T-cell (primary cell): ENCODE measurements around the gene DNAJC15. TPM values are rescaled to one million over a fixed set of nuclear protein-coding genes. Genes with fewer than 3 reads are reported as not detected.

Source experiments
- ATAC-seq, 4 experiments: fragments of 200-7000 bp in 3 of 4; fragments of 150-1000 bp in 1 of 4; cut with Tn5 transposase; replicated peaks in 1 of 4; 1 replicate in 3 of 4; 2 replicates in 1 of 4; pipeline ENCODE4 v1.10.0; 2021; ENCODE audit warnings: moderate library complexity in 3 of 4, mild to moderate bottlenecking in 2 of 4, moderate number of reproducible peaks in 1 of 4
- CTCF ChIA-PET, 2 donors: fragments of 300-600 bp; sonication (Branson Sonifier 250); formaldehyde crosslinking; loops; one replicate each; lab custom pipeline; 2022; ENCODE audit warnings: antibody characterized with exemption in 2 of 2; lab: Charles Lee
- POLR2A ChIA-PET, 2 donors: fragments of 300-600 bp; sonication (Branson Sonifier 250); formaldehyde crosslinking; loops; one replicate each; lab custom pipeline; 2022; ENCODE audit warnings: antibody characterized with exemption in 2 of 2; lab: Charles Lee
- DNase-seq, 35 experiments: peaks; one replicate each; pipeline versions ENCODE4 v3.0.0 to v3.0.0-alpha.2; 2013 to 2023
- H3K27ac ChIP-seq: one replicate; pipeline ENCODE4 v1.5.1; 2013; ENCODE audit warnings: low read length
- H3K27me3 ChIP-seq, 2 experiments: replicated peaks in 1 of 2; 1 replicate in 1 of 2; 2 replicates in 1 of 2; pipeline versions ENCODE4 v1.6.1 to v1.7.0; 2013; ENCODE audit warnings: low read length in 1 of 2, mixed read lengths in 1 of 2; ENCODE audit not compliant: control insufficient read depth in 2 of 2, insufficient read depth in 2 of 2; ENCODE audit errors: extremely low read depth in 1 of 2
- H3K36me3 ChIP-seq, 2 donors: 1 replicate in 1 of 2; 2 replicates in 1 of 2; pipeline versions ENCODE4 v1.6.1 to v1.7.0; 2013; ENCODE audit warnings: low read length in 1 of 2; ENCODE audit not compliant: control insufficient read depth in 2 of 2, insufficient read depth in 1 of 2; ENCODE audit errors: extremely low read depth in 1 of 2
- H3K4me1 ChIP-seq, 2 experiments: 1 replicate in 1 of 2; 2 replicates in 1 of 2; pipeline versions ENCODE4 v1.6.1 to v1.7.0; 2013; ENCODE audit warnings: low read length in 2 of 2, mixed read lengths in 1 of 2; ENCODE audit not compliant: insufficient read depth in 2 of 2, control insufficient read depth in 1 of 2; ENCODE audit errors: extremely low read depth in 1 of 2
- H3K4me3 ChIP-seq, 2 donors: 1 replicate in 1 of 2; 2 replicates in 1 of 2; pipeline versions ENCODE4 v1.5.1 to v1.7.0; 2013; ENCODE audit warnings: mild to moderate bottlenecking in 2 of 2, low read length in 1 of 2, moderate library complexity in 1 of 2; ENCODE audit not compliant: control insufficient read depth in 1 of 2; ENCODE audit errors: extremely low read depth in 1 of 2
- H3K9me3 ChIP-seq: 2 replicates; pipeline ENCODE4 v1.7.0; 2013
- H3K27ac Mint-ChIP-seq, 2 donors: one replicate each; pipeline ENCODE4 v1.8.0; 2020 to 2021; ENCODE audit warnings: mild to moderate bottlenecking in 2 of 2, mixed read lengths in 2 of 2
- H3K27me3 Mint-ChIP-seq, 2 donors: one replicate each; pipeline ENCODE4 v1.8.0; 2021 to 2022; ENCODE audit warnings: mixed read lengths in 2 of 2
- H3K36me3 Mint-ChIP-seq: one replicate; pipeline ENCODE4 v1.8.0; 2021; ENCODE audit warnings: mixed read lengths
- H3K4me1 Mint-ChIP-seq, 3 donors: one replicate each; pipeline ENCODE4 v1.8.0; 2020 to 2022; ENCODE audit warnings: mixed read lengths in 3 of 3, mild to moderate bottlenecking in 1 of 3
- H3K4me3 Mint-ChIP-seq, 3 donors: one replicate each; pipeline ENCODE4 v1.8.0; 2020 to 2022; ENCODE audit warnings: mild to moderate bottlenecking in 3 of 3, mixed read lengths in 3 of 3, moderate library complexity in 3 of 3
- H3K9me3 Mint-ChIP-seq, 3 donors: one replicate each; pipeline ENCODE4 v1.8.0; 2020 to 2022; ENCODE audit warnings: mixed read lengths in 3 of 3
- WGBS: methylation state at CpG from one replicate; pipeline ENCODE4 v1.1.5; 2013; ENCODE audit warnings: missing lambda C conversion rate; ENCODE audit not compliant: insufficient coverage; 5-methylcytosine and 5-hydroxymethylcytosine counted together
- total RNA-seq, 35 experiments: library from RNA in 6 of 35; stranded (reverse) in 6 of 35; fragments of 120-200 nt in 1 of 35; gene quantifications; one replicate each; pipeline versions ENCODE4 v1.2.1 to v1.2.4 and lab custom pipeline; 2013 to 2026

The DNAJC15 gene
- total RNA-seq, 5 donors from 2014 or later (not counting 1 experiment from before 2014, with no cell fraction given) = 4.4 to 10.8 (median 8.5) TPM

DNA sequence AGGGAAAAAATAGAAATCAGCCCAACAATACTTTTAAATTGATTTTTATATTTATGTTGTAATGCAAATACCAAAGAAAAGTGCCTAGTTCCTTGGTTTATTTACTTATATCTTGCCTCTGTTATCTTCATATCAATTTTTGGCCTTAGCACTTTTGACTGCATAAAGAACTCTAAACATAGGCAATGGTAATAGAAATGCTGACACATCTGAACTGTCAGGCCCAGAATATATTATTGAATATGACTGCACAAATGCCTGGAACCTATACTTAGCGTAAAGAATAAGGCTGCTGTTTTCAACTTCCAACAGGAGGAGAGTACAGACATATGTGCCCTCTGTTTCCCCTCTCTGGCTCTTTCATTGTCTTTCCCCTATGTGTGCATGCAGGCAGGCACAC is 91.1 kb downstream of the DNAJC15 start:
- no peaks in the 10 kb centered on the region for H3K9me3 Mint-ChIP-seq
- ATAC-seq = no peak
- H3K4me3 ChIP-seq = no peak overlapping the region
- 0% methylated on average over 1 of the region's 1 CpG for WGBS
- POLR2A ChIA-PET = no interaction called here
- no peak for DNase-seq
- no peaks in the 10 kb centered on the region for H3K36me3 ChIP-seq
- no peak overlapping the region for H3K27ac ChIP-seq
- H3K4me1 Mint-ChIP-seq = no peaks in the 10 kb centered on the region
- CTCF ChIA-PET = no interaction called here
- peaks cover 0 to 3% of the 10 kb centered on the region in 2 experiments for H3K27me3 ChIP-seq
- no peaks in the 10 kb centered on the region for H3K4me1 ChIP-seq
- H3K9me3 ChIP-seq = no peaks in the 10 kb centered on the region
- H3K36me3 Mint-ChIP-seq = no peaks in the 10 kb centered on the region
- no peak overlapping the region for H3K27ac Mint-ChIP-seq
- H3K27me3 Mint-ChIP-seq = no peaks in the 10 kb centered on the region
- no peak overlapping the region for H3K4me3 Mint-ChIP-seq

DNA sequence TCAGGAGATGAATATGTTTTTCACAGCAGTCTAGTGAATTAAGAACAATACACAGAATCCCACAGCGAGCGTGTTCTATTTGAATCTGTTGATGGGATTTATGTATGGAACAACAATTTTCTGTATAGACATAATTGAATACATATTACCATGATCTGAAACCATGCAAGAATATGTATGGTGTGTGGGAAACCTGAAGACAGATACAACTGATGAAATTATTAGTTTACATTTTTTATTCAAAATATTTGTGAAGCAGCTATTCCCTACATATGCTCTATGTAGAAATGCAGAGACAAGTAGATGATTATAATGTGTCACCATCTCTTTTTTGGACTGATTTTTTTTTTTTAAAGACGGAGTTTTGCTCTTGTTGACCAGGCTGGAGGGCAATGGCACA is 91.8 kb downstream of the DNAJC15 start:
- Mint-ChIP-seq H3K27me3 (no peaks in the 10 kb centered on the region), H3K4me1 (no peaks in the 10 kb centered on the region), H3K36me3 (no peaks in the 10 kb centered on the region), H3K9me3 (no peaks in the 10 kb centered on the region), H3K27ac (no peak overlapping the region), H3K4me3 (no peak overlapping the region)
- WGBS = 100% methylated on average over 1 of the region's 3 CpGs
- ChIA-PET CTCF (no interaction called here), POLR2A (no interaction called here)
- no peaks in the 10 kb centered on the region for H3K36me3 ChIP-seq
- no peak overlapping the region for H3K27ac ChIP-seq
- DNase-seq (no peak), ATAC-seq (no peak)
- no peaks in the 10 kb centered on the region for H3K9me3 ChIP-seq
- no peaks in the 10 kb centered on the region for H3K4me1 ChIP-seq
- no peak overlapping the region for H3K4me3 ChIP-seq
- H3K27me3 ChIP-seq = peaks cover 0 to 3% of the 10 kb centered on the region in 2 experiments

DNA sequence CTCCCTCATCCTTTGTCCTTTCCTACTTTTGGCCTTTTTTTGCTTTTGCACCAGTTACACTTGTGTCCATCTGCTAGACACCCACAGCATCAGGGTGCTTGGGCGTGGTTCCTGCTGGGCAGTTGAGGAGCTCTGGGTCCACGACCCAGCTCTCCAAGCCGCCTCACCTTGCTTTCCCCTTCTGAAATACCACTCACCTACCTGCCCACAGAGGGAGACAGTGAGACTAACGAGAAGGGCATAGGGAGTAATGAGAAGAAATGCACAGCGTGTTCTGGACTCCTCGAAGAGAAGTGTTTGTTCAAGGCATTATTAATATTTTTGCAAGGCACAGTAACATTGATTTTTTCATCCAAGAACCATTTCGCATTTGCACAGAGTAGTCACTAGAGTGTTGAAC is 92.9 kb downstream of the DNAJC15 start:
- H3K9me3 ChIP-seq = no peaks in the 10 kb centered on the region
- peaks cover 0 to 3% of the 10 kb centered on the region in 2 experiments for H3K27me3 ChIP-seq
- Mint-ChIP-seq H3K27ac (no peak overlapping the region), H3K36me3 (no peaks in the 10 kb centered on the region), H3K4me3 (no peak overlapping the region), H3K9me3 (no peaks in the 10 kb centered on the region), H3K4me1 (no peaks in the 10 kb centered on the region), H3K27me3 (no peaks in the 10 kb centered on the region)
- DNase-seq (no peak), ATAC-seq (no peak)
- H3K4me1 ChIP-seq = no peaks in the 10 kb centered on the region
- H3K4me3 ChIP-seq = no peak overlapping the region
- ChIA-PET POLR2A (interaction anchor here in 1 of 2 donors (0.6 kb wide), 1 partner anchor 29 kb away, joined by 3 read pairs; no protein-coding TSS in a partner anchor), CTCF (interaction anchor here in 1 of 2 donors (0.7 kb wide), 1 partner anchor 867 kb away, joined by 3 read pairs; no protein-coding TSS in a partner anchor)
- no peak overlapping the region for H3K27ac ChIP-seq
- WGBS = 83% methylated on average over 2 of the region's 7 CpGs
- H3K36me3 ChIP-seq = no peaks in the 10 kb centered on the region

DNA sequence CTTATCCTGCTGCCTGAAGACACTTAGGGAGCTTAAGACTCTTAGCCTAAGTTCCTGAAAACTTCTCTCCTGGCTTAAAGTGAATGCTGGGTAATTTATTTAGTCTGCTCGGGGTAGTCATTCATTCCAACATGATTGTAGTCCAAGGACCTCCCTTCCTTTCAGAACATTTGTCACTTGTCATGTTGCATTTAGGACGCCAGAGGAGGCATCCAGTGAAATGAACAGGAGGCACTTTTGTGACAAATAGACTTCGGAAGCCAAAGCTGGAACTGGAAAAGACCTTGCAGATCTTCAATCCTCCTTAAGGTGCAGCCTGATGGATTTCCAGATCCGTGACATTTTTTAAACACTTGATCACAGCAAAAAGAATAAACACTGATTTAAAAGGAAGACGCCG is 95.1 kb downstream of the DNAJC15 start:
- H3K4me3 ChIP-seq = no peak overlapping the region
- H3K4me3 Mint-ChIP-seq = no peak overlapping the region
- no peaks in the 10 kb centered on the region for H3K9me3 Mint-ChIP-seq
- DNase-seq (no peak), ATAC-seq (no peak)
- H3K36me3 Mint-ChIP-seq = no peaks in the 10 kb centered on the region
- no peaks in the 10 kb centered on the region for H3K36me3 ChIP-seq
- H3K4me1 ChIP-seq = no peaks in the 10 kb centered on the region
- H3K27ac ChIP-seq = no peak overlapping the region
- H3K27ac Mint-ChIP-seq = no peak overlapping the region
- H3K9me3 ChIP-seq = no peaks in the 10 kb centered on the region
- peaks cover 0 to 8% of the 10 kb centered on the region in 2 experiments for H3K27me3 ChIP-seq
- no peaks in the 10 kb centered on the region for H3K4me1 Mint-ChIP-seq
- POLR2A ChIA-PET = no interaction called here
- CTCF ChIA-PET = no interaction called here
- 73% methylated on average over 2 of the region's 6 CpGs for WGBS
- peaks cover 0 to 5% of the 10 kb centered on the region in 2 donors for H3K27me3 Mint-ChIP-seq

DNA sequence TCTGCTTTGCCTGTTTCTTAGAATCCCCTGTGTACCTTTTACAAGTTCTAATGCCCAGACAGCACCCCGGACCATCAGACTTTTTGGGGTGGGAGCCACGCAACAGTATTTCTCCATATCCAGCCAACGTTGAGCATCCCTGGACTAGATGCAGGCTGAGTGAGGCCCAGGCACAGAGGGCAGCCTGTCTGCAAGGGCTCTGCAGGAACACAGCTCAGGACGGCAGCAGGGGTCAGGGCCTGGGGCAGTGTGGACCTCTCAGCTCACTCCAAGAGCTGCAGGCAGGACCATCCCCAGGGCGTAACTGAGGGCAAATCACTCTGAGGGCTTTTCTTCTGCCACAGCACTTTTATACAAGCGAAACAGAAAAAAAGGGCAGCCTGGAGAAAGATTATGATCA is 95.8 kb downstream of the DNAJC15 start:
- Mint-ChIP-seq H3K27ac (no peak overlapping the region), H3K4me3 (no peak overlapping the region), H3K9me3 (no peaks in the 10 kb centered on the region), H3K27me3 (peaks cover 0 to 5% of the 10 kb centered on the region in 2 donors), H3K36me3 (no peaks in the 10 kb centered on the region), H3K4me1 (no peaks in the 10 kb centered on the region)
- no peaks in the 10 kb centered on the region for H3K36me3 ChIP-seq
- no peaks in the 10 kb centered on the region for H3K9me3 ChIP-seq
- ATAC-seq (no peak), DNase-seq (no peak)
- peaks cover 0 to 12% of the 10 kb centered on the region in 2 experiments for H3K27me3 ChIP-seq
- no peak overlapping the region for H3K27ac ChIP-seq
- no peaks in the 10 kb centered on the region for H3K4me1 ChIP-seq
- ChIA-PET CTCF (no interaction called here), POLR2A (no interaction called here)
- 93% methylated on average over 5 of the region's 6 CpGs for WGBS
- H3K4me3 ChIP-seq = no peak overlapping the region

DNA sequence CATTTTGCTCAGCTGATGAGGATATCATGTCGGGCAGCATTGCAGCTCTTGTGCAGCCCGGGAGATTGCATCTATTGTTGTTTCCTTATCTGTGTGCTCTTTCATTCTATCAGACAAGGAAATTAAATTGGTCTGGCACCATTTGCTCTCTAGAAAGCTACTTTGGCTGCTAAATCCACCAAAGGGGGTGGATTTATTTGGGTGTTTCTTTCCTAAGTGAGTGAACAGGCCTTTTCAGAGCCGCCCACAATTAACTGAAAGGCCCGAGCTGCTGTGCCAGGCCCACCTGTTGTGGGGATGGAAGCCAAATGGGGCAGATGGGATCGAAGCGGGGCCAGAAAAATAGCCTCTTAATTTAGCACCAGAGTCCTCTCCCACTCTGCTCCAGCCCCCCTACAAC is 99.4 kb downstream of the DNAJC15 start:
- Mint-ChIP-seq H3K27me3 (peaks cover 0 to 5% of the 10 kb centered on the region in 2 donors), H3K4me1 (peaks cover 5 to 6% (median 5%) of the 10 kb centered on the region in 3 donors), H3K27ac (no peak overlapping the region), H3K9me3 (no peaks in the 10 kb centered on the region), H3K36me3 (no peaks in the 10 kb centered on the region), H3K4me3 (no peak overlapping the region)
- POLR2A ChIA-PET = interaction anchor here in 1 of 2 donors (0.5 kb wide), 1 partner anchor 1839 kb away, joined by 3 read pairs; no protein-coding TSS in a partner anchor
- CTCF ChIA-PET = no interaction called here
- H3K9me3 ChIP-seq = no peaks in the 10 kb centered on the region
- no peak overlapping the region for H3K4me3 ChIP-seq
- DNase-seq = no peak
- H3K27me3 ChIP-seq = peaks cover 0 to 16% of the 10 kb centered on the region in 2 experiments
- no peak for ATAC-seq
- peaks cover 2 to 3% of the 10 kb centered on the region in 2 experiments for H3K4me1 ChIP-seq
- no CpG with 5 or more reads among the region's 6 CpGs for WGBS
- H3K27ac ChIP-seq = no peak overlapping the region
- H3K36me3 ChIP-seq = no peaks in the 10 kb centered on the region

DNA sequence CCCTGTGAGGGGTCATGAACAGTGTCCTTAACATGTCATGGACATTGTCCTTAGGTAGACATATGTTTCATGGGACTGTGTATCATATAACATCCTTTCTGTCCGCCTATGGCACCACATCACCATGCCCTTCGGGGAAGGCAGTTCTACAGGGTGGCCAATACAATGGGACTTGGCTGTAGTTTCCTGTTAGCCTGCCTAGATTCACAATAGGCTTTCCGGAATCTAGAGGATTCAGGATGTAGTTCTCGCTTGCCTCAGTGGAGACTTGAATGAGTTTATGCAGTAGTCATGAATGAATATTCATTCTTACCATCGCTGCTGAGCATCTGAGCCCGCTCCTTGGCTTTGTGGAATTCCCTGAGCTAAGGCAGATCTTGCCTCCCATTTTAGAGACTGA is 100.5 kb downstream of the DNAJC15 start:
- no peak overlapping the region for H3K27ac ChIP-seq
- CTCF ChIA-PET = no interaction called here
- no peak overlapping the region for H3K27ac Mint-ChIP-seq
- POLR2A ChIA-PET = no interaction called here
- H3K4me1 Mint-ChIP-seq = peaks cover 10 to 14% (median 14%) of the 10 kb centered on the region in 3 donors
- H3K36me3 ChIP-seq = no peaks in the 10 kb centered on the region
- no peak for DNase-seq
- H3K4me1 ChIP-seq = peaks cover 2 to 7% of the 10 kb centered on the region in 2 experiments
- peaks cover 0 to 5% of the 10 kb centered on the region in 2 donors for H3K27me3 Mint-ChIP-seq
- H3K9me3 Mint-ChIP-seq = no peaks in the 10 kb centered on the region
- WGBS = 90% methylated on average over 3 of the region's 6 CpGs
- peaks cover 0 to 19% of the 10 kb centered on the region in 2 experiments for H3K27me3 ChIP-seq
- no peak overlapping the region for H3K4me3 ChIP-seq
- no peaks in the 10 kb centered on the region for H3K9me3 ChIP-seq
- no peak overlapping the region for H3K4me3 Mint-ChIP-seq
- H3K36me3 Mint-ChIP-seq = no peaks in the 10 kb centered on the region
- ATAC-seq = no peak
